Endothelial cell of umbilical vein (primary cell): ENCODE measurements around the gene CCDC85B. TPM values are rescaled to one million over a fixed set of nuclear protein-coding genes. Genes with fewer than 3 reads are reported as not detected.

Experiments
- BruUV-seq: library from RNA; stranded (reverse); fragments of 400-500 nt; replicated peaks from 2 replicates; lab custom pipeline; 2021; lab: Mats Ljungman, UMichigan
- CTCF ChIA-PET: fragments of 300-600, 350-600 bp; sonication (Branson Sonifier 250); formaldehyde crosslinking; loops from one replicate; lab custom pipeline; 2021; ENCODE audit warnings: antibody characterized with exemption, inconsistent platforms; lab: Charles Lee
- POLR2A ChIA-PET: fragments of 300-600, 350-600 bp; sonication (Branson Sonifier 250); formaldehyde crosslinking; loops from one replicate; lab custom pipeline; 2021; ENCODE audit warnings: antibody characterized with exemption, inconsistent platforms; lab: Charles Lee
- DNase-seq: peaks from one replicate; pipeline ENCODE4 v3.0.0-alpha.2; 2011; ENCODE audit warnings: low read depth, low spot score
- FAIRE-seq: peaks from 2 replicates; lab custom pipeline; 2011; peaks lifted over from hg19 to GRCh38; lab: Jason Lieb, UNC
- H2AFZ ChIP-seq: 2 replicates; pipeline ENCODE4 v1.6.0; 2012; ENCODE audit warnings: low read depth, low read length, control low read depth, inconsistent platforms
- H3K27ac ChIP-seq: 2 replicates; pipeline ENCODE4 v1.5.1; 2011; ENCODE audit warnings: low read depth, mild to moderate bottlenecking, control low read depth, low read length, moderate library complexity; ENCODE audit not compliant: insufficient read depth
- H3K27me3 ChIP-seq, 2 experiments: 2 replicates each; pipeline versions ENCODE4 v1.6.0 to v1.6.1; 2011; ENCODE audit warnings: low read length in 2 of 2, mixed read lengths in 1 of 2; ENCODE audit not compliant: control insufficient read depth in 2 of 2, insufficient read depth in 2 of 2
- H3K36me3 ChIP-seq, 2 experiments: 2 replicates in 1 of 2; 3 replicates in 1 of 2; pipeline ENCODE4 v1.5.1; 2011; ENCODE audit warnings: low read length in 2 of 2, mild to moderate bottlenecking in 1 of 2, moderate library complexity in 1 of 2; ENCODE audit not compliant: control insufficient read depth in 2 of 2, insufficient read depth in 2 of 2; ENCODE audit errors: extremely low read depth in 1 of 2
- H3K4me1 ChIP-seq: 3 replicates; pipeline ENCODE4 v1.5.1; 2011; ENCODE audit warnings: mild to moderate bottlenecking, low read length; ENCODE audit not compliant: control insufficient read depth, insufficient read depth; ENCODE audit errors: extremely low read depth
- H3K4me2 ChIP-seq: 2 replicates; pipeline ENCODE4 v1.6.1; 2011; ENCODE audit warnings: low read length, control low read depth, mixed read lengths; ENCODE audit not compliant: insufficient read depth
- H3K4me3 ChIP-seq, 3 experiments: fragments of 200-600 bp in 1 of 3; sonication (generic), shearing (Covaris generic) in 1 of 3; replicated peaks in 1 of 3; 2 replicates each; pipeline ENCODE4 v1.5.1; 2011 to 2016; ENCODE audit warnings: control low read depth in 3 of 3, low read length in 3 of 3, mild to moderate bottlenecking in 2 of 3, inconsistent platforms in 1 of 3, low read depth in 1 of 3, moderate library complexity in 1 of 3; ENCODE audit not compliant: insufficient read depth in 1 of 3
- H3K79me2 ChIP-seq: 2 replicates; pipeline ENCODE4 v1.6.0; 2012; ENCODE audit warnings: low read length, inconsistent platforms; ENCODE audit not compliant: control insufficient read depth, insufficient read depth
- H3K9ac ChIP-seq: replicated peaks from 2 replicates; pipeline ENCODE3; 2011; ENCODE audit warnings: low read length, control low read depth; ENCODE audit not compliant: insufficient read depth; ENCODE audit errors: extremely low read depth
- H3K9me1 ChIP-seq: replicated peaks from 3 replicates; pipeline ENCODE4 v1.6.0; 2011; ENCODE audit warnings: mild to moderate bottlenecking, low read length; ENCODE audit not compliant: control insufficient read depth, insufficient read depth; ENCODE audit errors: extremely low read depth
- H3K9me3 ChIP-seq: replicated peaks from 2 replicates; pipeline ENCODE4 v1.5.1; 2012; ENCODE audit warnings: low read length, inconsistent platforms; ENCODE audit not compliant: control insufficient read depth, insufficient read depth
- H4K20me1 ChIP-seq: replicated peaks from 2 replicates; pipeline ENCODE3; 2011; ENCODE audit warnings: mild to moderate bottlenecking, low read length; ENCODE audit not compliant: control insufficient read depth, insufficient read depth; ENCODE audit errors: extremely low read depth
- EZH2 ChIP-seq: IDR thresholded peaks from 2 replicates; pipeline ENCODE4 v1.6.1; 2012; ENCODE audit warnings: borderline replicate concordance, low read depth, mild to moderate bottlenecking, moderate library complexity, low read length, inconsistent platforms; ENCODE audit not compliant: severe bottlenecking
- FOS ChIP-seq: IDR thresholded peaks from 2 replicates; pipeline ENCODE4 v1.6.1; 2011; ENCODE audit warnings: mild to moderate bottlenecking, low read length, moderate library complexity, borderline replicate concordance; ENCODE audit not compliant: insufficient read depth
- GATA2 ChIP-seq: IDR thresholded peaks from 2 replicates; pipeline ENCODE4 v1.7.0; 2011; ENCODE audit warnings: low read depth, mild to moderate bottlenecking, moderate library complexity, mixed read lengths, low read length; ENCODE audit not compliant: insufficient read length, insufficient read depth
- JUN ChIP-seq: IDR thresholded peaks from 2 replicates; pipeline ENCODE4 v1.6.1; 2011; ENCODE audit warnings: borderline replicate concordance, low read depth; ENCODE audit not compliant: insufficient read length, insufficient read depth
- MYC ChIP-seq: IDR thresholded peaks from one replicate; pipeline ENCODE4 v1.6.1; 2011; ENCODE audit warnings: mild to moderate bottlenecking, low read depth, low read length
- POLR2A ChIP-seq: IDR thresholded peaks from 2 replicates; pipeline ENCODE4 v1.6.1; 2012; ENCODE audit warnings: low read depth, mild to moderate bottlenecking, control low read depth, low read length
- dilution Hi-C: fragments of 300-500 bp; cut with MboI; formaldehyde crosslinking; loops from one replicate; pipeline ENCODE4 v1.15.0; 2019; ENCODE audit warnings: low sequenced_read_pairs; ENCODE audit not compliant: extremely low pct_ligation_motif_present
- intact Hi-C: fragments of 100-400 bp; cut with micrococcal nuclease; formaldehyde crosslinking; loops from one replicate; pipeline ENCODE4 v1.10.0; 2022
- polyA plus RNA-seq, 4 experiments: library from polyadenylated mRNA; depleted of rRNA in 3 of 4; stranded (reverse) in 3 of 4; unstranded in 1 of 4; fragments of >200 nt; gene quantifications; 2 replicates each; pipeline versions ENCODE4 v1.2.1 to v1.2.3, GENCODE V29; 2011 to 2012; ENCODE audit warnings: missing spikeins in 1 of 4
- total RNA-seq: library from RNA; stranded (reverse); gene quantifications from 2 replicates; pipeline ENCODE4 v1.2.3, GENCODE V29; 2021
- TF ChIP-seq, protein P1 (sequence below), 2 donors: IDR thresholded peaks; 1 replicate in 1 of 2; 2 replicates in 1 of 2; pipeline ENCODE4 v1.5.1; 2011; ENCODE audit warnings: low read length in 2 of 2, mild to moderate bottlenecking in 2 of 2, moderate library complexity in 2 of 2, control low read depth in 1 of 2, inconsistent platforms in 1 of 2, low read depth in 1 of 2; ENCODE audit not compliant: insufficient read depth in 1 of 2; ENCODE audit errors: extremely low read depth in 1 of 2

CCDC85B gene
- total and polyA plus RNA-seq, 2 donors (not counting 3 experiments of a cell fraction or from before 2014, with no cell fraction given), result 105 to 107 TPM

DNA sequence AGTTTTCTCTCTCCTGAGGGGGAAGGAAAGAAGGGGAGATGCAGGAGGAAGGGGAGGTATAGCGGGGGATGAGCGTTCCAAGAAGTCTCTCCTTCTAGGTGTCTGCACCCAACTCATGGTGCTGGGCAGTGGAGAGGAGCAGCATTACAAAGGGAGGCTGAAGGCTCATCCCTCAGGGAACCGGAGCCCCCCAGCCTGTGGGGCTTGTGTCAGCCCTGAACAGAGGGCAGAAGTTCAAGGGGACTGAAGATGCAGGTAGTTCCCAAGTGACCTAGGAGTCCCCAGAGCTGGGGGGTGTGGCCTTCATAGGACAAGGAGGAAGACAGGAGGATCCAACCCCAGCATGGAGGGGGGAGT is 26.6 kb downstream of the CCDC85B start:
- peak; percentile 12 for TF ChIP-seq POLR2A
- TF ChIP-seq MYC, result no peak
- no peak for TF ChIP-seq GATA2
- TF ChIP-seq EZH2, result no peak
- no peak for TF ChIP-seq FOS
- no peak for TF ChIP-seq JUN
- TF ChIP-seq, protein P1, sequence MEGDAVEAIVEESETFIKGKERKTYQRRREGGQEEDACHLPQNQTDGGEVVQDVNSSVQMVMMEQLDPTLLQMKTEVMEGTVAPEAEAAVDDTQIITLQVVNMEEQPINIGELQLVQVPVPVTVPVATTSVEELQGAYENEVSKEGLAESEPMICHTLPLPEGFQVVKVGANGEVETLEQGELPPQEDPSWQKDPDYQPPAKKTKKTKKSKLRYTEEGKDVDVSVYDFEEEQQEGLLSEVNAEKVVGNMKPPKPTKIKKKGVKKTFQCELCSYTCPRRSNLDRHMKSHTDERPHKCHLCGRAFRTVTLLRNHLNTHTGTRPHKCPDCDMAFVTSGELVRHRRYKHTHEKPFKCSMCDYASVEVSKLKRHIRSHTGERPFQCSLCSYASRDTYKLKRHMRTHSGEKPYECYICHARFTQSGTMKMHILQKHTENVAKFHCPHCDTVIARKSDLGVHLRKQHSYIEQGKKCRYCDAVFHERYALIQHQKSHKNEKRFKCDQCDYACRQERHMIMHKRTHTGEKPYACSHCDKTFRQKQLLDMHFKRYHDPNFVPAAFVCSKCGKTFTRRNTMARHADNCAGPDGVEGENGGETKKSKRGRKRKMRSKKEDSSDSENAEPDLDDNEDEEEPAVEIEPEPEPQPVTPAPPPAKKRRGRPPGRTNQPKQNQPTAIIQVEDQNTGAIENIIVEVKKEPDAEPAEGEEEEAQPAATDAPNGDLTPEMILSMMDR (IDR thresholded peaks at IDR 0.05; ENCODE audit: extremely low read depth in 1 of 2, insufficient read depth in 1 of 2, low read depth in 1 of 2, low read length in 2 of 2), result no peak
- Histone ChIP-seq H3K9me1 (no peaks in the 10 kb centered on the region), H3K79me2 (peaks cover 37% of the 10 kb centered on the region), H3K36me3 (peaks cover 0 to 2% of the 10 kb centered on the region in 2 experiments), H3K27me3 (no peaks in the 10 kb centered on the region), H3K4me1 (peaks cover 61% of the 10 kb centered on the region), H3K4me3 (peak overlapping the region in 1 of 3 experiments; percentile 5), H3K9me3 (no peaks in the 10 kb centered on the region), H4K20me1 (no peaks in the 10 kb centered on the region), H2AFZ (no peak overlapping the region), H3K4me2 (peak overlapping the region; percentile 69), H3K27ac (peak overlapping the region; percentile 92), H3K9ac (no peak overlapping the region)
- BruUV-seq, result no TSS peak
- POLR2A ChIA-PET, result interaction anchor here (1.5 to 2.1 kb wide), 3 partner anchors 17 to 26 kb away, joined by 6 to 17 read pairs (median 7); partner anchors contain the start of genes CCDC85B and FOSL1
- intact Hi-C loops (loop anchor here (5.0 kb wide), 1 partner anchor 135 kb away; the partner anchor contains the start of gene SF3B2), dilution Hi-C loops (no loop called here)
- FAIRE-seq, result no peak
- no peak for DNase-seq
- CTCF ChIA-PET, result interaction anchor here (4.9 kb wide), 1 partner anchor 27 kb away, joined by 73 read pairs; the partner anchor contains the start of genes CCDC85B and FIBP
